ENCODE results near the gene SUCLG1.

SUCLG1 gene

GRCh38 chr2:84460670-84461069 lies 1.6 kb upstream of the SUCLG1 start:
- DNase-seq = no peak

DNA sequence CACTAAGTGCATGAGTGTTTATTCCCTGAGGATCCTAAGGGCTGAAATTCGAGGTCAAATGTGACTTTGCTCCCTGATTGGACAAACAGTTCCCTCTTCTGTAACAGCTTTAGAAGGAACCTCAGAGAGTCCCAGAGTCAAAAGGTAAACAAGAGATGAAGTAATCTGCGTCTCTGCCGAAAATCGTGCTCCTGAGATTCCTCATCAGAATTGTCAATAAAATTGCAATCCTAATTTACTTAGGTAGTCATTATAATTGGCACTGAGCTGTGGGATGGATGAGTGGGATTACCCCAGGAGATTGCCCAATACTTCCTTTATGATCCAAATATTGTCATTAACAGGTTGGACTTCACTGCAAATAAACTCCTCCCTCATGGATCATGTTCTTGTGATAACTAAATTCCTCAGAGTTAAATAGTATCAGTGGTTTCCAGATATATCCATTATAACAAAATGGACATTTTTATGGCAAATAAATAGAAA lies 907 bp upstream of the SUCLG1 start:
- DNase-seq = no peak

DNA sequence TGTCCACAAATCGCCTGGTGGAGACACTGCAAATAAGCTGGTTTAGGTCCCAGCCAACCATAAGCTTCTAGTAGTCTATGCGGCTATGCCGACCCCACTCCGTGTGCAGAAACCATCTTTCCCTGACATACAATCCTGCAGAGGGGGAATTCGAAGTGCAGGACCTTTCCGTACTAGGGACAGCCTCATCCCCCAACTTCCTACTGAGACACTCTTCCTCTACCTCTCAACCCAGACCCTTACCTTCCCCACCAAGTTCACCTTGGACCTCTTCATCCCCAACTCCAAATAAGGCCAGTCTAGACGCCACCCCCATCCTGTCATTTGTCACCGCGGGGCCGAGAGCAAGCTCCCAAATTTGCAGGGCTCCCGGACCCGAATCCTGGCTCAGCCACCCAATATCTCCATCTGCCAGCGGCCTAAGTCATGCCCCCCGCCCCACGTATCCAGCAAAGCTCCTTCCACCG lies 496 bp downstream of the SUCLG1 start:
- DNase-seq = peak; percentile 29 to 39

DNA sequence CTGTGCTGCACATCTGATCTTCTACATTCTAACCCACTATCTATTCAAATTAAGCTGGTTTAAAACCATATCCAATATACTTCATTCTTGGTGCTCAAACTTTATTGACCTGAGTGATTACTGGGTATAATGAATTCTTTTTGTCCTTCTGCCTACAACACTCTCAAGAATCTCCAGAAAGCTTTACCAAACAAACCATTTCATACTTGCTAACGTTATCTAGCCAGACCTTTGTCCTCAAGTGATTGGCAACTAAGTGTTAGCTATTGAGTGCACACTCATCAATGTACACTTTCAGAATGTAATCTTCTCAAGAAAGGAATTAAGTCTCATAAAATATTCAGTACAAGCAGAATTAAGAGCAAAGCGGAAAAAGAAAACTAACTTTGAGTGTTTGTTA lies 1.4 kb downstream of the SUCLG1 start:
- DNase-seq = no peak

GRCh38 chr2:84456156-84456555 lies 2.9 kb downstream of the SUCLG1 start:
- DNase-seq = no peak

- no peak for DNase-seq
These were observed 4.5 kb downstream of the SUCLG1 start for GRCh38 chr2:84454581-84454980.

- no peak for DNase-seq
These were observed 6.5 kb downstream of the SUCLG1 start for GRCh38 chr2:84452624-84453023.

DNA sequence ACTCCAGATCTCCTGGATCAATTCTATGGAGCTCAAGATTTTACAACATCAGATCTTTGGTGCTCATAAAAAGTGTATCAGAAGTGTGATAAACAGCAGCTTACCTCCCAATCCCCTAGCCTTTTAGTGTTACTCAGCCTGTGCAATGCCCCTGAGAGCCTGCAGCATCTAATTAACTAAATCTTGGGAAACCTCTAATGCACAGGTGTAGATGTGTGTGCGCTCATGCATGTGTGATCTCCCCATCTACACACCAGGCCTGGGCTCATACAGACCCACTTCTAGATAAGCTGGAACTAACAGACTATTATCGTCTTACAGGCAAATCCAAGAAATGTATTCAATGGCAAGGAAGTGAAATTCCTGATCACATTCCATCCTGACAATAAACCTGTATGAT lies 7.5 kb downstream of the SUCLG1 start:
- DNase-seq = no peak

- no peak for DNase-seq
These were observed 8.5 kb downstream of the SUCLG1 start for GRCh38 chr2:84450288-84451227.

DNA sequence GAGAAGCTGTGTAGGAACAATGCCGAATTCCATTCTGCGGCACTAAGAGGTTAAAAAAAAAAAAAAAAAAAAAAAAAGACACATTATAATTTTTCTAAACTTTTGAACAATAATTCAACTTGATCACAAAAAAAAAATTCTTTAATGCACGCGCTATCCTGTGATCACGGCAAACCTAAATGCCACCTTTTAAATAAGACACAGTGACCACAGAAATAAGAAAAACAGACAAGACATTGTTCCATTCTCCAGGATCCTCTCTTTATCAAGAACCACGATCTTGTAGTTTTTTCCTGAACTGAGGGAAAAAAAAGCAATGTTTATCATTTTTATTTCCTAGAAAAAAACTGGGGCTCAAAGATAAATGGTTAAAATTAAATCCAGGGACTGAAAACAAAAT lies 9.4 kb downstream of the SUCLG1 start:
- no peak for DNase-seq

- no peak for DNase-seq
These were observed 10.0 kb downstream of the SUCLG1 start for GRCh38 chr2:84449055-84449454.

- DNase-seq = no peak
These were observed 15.6 kb downstream of the SUCLG1 start for GRCh38 chr2:84443477-84443876.

- no peak for DNase-seq
These were observed 16.2 kb downstream of the SUCLG1 start for GRCh38 chr2:84442888-84443287.

DNA sequence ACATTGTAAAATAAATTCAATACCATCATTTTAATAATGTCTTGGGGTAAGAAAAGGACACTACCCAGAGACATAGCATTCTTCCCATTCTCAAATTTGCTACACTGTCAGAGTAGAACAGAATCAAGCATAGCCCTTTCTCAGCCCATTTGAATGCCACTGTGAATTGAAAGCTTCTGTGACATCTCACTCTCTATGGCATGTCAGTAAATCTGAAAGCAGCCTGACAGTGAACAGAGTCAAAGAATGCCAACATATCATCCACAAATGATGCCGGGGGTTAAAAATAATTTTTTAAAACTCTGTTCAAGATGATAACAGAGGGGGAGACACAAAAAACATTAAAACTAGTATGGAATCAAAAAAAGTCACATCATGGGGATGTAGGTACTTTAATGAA lies 17.6 kb downstream of the SUCLG1 start:
- no peak for DNase-seq

GRCh38 chr2:84441036-84441435 lies 18.0 kb downstream of the SUCLG1 start:
- DNase-seq = no peak

DNA sequence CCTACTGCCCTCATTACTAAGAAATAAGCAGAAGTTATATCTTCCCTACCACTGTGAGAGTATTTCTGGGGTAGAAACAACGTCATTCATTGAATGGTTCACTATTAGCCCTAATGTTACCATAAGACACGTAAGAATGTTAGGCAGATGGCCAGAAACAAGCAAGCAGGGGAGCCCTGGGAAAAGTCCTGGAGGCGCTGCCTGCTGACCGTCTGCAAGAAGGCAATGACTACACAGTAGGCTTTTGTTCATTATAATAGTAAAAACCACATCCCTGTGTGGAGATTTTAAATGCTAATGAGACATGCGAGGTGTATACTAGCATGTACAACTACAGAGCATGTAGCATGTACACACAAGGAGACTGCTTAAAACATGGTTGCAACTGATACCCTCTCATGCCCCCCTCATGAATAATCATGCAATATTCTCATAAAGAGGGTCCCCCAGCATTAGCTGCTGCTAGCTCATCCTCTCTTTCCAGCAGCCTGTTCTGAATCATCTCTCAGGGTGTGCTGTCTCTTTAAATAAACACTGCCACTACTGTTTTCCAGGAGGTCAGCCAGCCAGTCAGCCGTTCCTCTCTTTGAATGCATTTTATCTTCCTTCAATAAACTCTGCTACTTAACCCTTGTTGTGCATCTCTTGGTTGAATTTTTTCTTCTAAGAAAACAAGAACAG lies 23.6 kb downstream of the SUCLG1 start:
- DNase-seq = no peak

GRCh38 chr2:84429328-84429727 lies 29.8 kb downstream of the SUCLG1 start:
- no peak for DNase-seq

DNA sequence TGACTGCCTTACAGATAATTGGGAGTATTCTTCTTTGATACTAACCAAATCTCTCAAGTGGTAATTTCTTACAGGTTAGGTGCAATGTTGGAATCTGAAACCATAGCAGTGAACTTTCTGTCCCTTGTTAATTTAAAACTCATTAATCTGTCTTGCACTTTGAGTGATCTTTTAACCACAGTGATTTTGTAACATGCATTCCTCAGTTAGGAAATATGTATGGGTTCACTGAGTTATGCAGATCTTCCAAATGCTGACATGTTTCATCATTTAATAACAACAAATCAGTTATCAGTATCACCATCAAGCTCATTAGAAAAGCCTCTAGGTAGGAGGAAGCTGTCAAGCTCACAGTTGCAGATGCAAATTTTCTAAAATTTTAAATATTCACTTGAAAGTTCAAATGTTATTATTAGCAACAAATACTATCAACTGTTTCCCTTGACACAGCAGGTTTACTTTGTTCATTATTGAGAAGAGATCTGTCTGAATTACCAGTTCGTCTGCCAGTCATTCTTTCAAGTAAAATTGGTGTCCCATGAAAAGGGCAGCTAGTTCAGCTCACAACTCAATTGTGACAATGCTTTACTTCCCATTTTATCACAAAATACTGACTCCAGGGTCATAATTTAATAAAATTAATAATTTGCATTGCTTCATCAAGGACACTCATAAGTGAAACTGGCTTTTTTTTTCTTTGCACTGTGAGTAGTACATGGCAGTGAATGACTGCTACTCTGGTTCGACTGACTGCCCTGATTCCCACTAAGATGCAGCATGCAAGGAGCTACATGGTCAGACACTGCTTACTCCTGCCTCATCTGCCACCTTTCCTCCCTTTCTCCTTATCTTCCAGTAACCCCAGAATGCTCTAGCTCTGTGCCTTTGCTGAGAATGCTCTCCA lies 31.6 kb downstream of the SUCLG1 start:
- DNase-seq = no peak

GRCh38 chr2:84425310-84425709 lies 33.8 kb downstream of the SUCLG1 start:
- no peak for DNase-seq

DNA sequence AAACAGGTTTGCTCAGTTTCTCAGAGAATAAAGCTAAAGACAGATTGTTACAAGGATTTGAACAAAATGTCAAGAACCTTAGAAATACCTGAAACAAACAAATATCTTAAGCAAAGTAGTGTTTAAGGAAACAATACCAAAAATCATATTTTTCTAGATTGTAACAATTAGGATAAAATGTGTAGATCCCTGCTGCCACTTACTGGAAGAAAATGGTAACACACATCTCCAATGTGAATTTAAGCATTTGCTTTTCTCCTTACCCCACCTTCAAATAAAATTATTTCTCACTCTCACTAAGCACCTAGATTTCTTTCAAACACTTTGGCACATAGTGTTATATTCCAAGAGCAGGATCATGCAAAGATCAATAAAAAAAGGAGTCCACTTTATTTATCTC lies 34.9 kb downstream of the SUCLG1 start:
- DNase-seq = no peak

DNA sequence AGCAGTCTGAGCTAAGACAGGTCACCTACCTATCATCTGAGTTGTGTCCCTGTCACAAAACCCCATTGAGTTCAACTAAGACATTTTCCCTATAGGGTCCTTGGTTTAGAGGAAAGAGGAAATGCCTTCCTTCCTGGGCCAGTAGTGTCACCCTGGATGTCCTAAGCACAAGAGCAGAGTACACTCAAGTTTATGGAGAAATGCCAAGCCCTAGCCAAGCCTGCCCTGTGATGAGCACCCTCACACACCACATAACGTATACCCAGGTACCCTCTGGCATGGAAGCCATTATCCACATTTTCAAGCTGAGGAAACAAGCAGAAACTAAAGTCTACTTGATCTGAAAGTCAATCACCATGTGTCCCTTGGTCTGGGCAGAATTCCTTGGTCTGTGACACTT lies 37.3 kb downstream of the SUCLG1 start:
- DNase-seq = no peak

DNA sequence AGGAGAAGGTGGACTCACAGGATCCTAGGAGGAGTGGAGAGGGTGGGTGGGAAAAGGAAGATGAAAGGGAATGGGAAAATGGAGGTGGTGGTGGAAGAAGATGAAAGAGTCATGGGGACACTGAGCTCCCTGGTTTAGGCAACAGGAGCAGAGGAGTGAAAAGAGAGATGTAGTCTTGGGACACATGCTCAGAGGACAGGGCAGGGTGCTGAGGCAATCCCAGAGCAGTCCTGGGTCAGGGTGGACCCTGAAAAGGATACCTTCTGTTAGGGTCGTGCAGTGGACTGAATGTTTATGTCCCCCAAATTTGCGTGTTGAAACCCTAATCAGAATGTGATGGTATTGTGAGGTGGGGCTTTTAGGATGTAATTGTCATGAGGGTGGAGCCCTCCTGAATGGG lies 37.9 kb downstream of the SUCLG1 start:
- DNase-seq = no peak

All from activated CD4-positive, alpha-beta T cell treated with anti-CD3 and anti-CD28 coated beads, Interleukin-2, amount 50 U/mL, for 48 hours (primary cell).